Fibroblast of peridontal ligament (primary cell): ENCODE results near the gene FXR1.
"Not testable (repeated sequence)": the region's sequence is repeated elsewhere in the genome, so short reads cannot be mapped to it uniquely, and the experiment has no call there.

Experiments used
- DNase-seq: peaks from one replicate; pipeline ENCODE4 v3.0.0-alpha.2; 2010; ENCODE audit errors: extremely low read depth

Gene FXR1

GRCh38 chr3:180934638-180935037 lies 22.2 kb downstream of the FXR1 start:
- no peak for DNase-seq

GRCh38 chr3:180940826-180941225 lies 28.4 kb downstream of the FXR1 start:
- no peak for DNase-seq

GRCh38 chr3:180947761-180948390 lies 35.4 kb downstream of the FXR1 start:
- no peak for DNase-seq

- DNase-seq, result no peak
These were observed 47.2 kb downstream of the FXR1 start for GRCh38 chr3:180959691-180960090.

- no peak for DNase-seq
These were observed 48.6 kb downstream of the FXR1 start for GRCh38 chr3:180961087-180961486.

- DNase-seq, result no peak
These were observed 49.1 kb downstream of the FXR1 start for GRCh38 chr3:180961552-180961951.

- no peak for DNase-seq
These were observed 50.1 kb downstream of the FXR1 start for GRCh38 chr3:180962530-180962929.

GRCh38 chr3:180970931-180971330 lies 58.5 kb downstream of the FXR1 start:
- DNase-seq, result no peak

GRCh38 chr3:180973543-180973942 lies 61.1 kb downstream of the FXR1 start:
- DNase-seq, result no peak

GRCh38 chr3:180974286-180974685 lies 61.8 kb downstream of the FXR1 start:
- DNase-seq, result no peak

- DNase-seq, result no peak
These were observed 65.0 kb downstream of the FXR1 start for GRCh38 chr3:180977498-180977897.

- no peak for DNase-seq
These were observed 67.5 kb downstream of the FXR1 start for GRCh38 chr3:180979961-180980360.

GRCh38 chr3:180980611-180981010 lies 68.1 kb downstream of the FXR1 start:
- DNase-seq, result peak; percentile 68

- no peak for DNase-seq
These were observed 69.4 kb downstream of the FXR1 start for GRCh38 chr3:180981912-180982311.

- DNase-seq, result peak; percentile 53
These were observed 70.7 kb downstream of the FXR1 start for GRCh38 chr3:180983136-180983535.

- DNase-seq, result not testable (repeated sequence)
These were observed 73.9 kb downstream of the FXR1 start for GRCh38 chr3:180986366-180986765.

GRCh38 chr3:180987344-180987743 lies 74.9 kb downstream of the FXR1 start:
- DNase-seq, result no peak

- peak; percentile 96 for DNase-seq
These were observed 77.1 kb downstream of the FXR1 start, which contains the start of gene DNAJC19 for GRCh38 chr3:180989291-180990163. Gene DNAJC19 (minus strand): TSS chr3:180989736. CDS start chr3:180989602, 134 bp downstream.

- no peak for DNase-seq
These were observed 78.0 kb downstream of the FXR1 start for GRCh38 chr3:180990505-180990904.

GRCh38 chr3:180996415-180996932 lies 84.0 kb downstream of the FXR1 start:
- DNase-seq, result no peak

GRCh38 chr3:181002331-181002730 lies 89.9 kb downstream of the FXR1 start:
- not testable (repeated sequence) for DNase-seq

GRCh38 chr3:181003469-181003868 lies 91.0 kb downstream of the FXR1 start:
- not testable (repeated sequence) for DNase-seq

- no peak for DNase-seq
These were observed 94.1 kb downstream of the FXR1 start for GRCh38 chr3:181006541-181006940.
